Liver (tissue), 9 donors: Measurements from ENCODE around the gene IER5. TPM values are rescaled to one million over a fixed set of nuclear protein-coding genes. Genes with fewer than 3 reads are reported as not detected.

ENCODE experiments used
- DNase-seq: peaks from one replicate; pipeline ENCODE4 v3.0.0-alpha.2; 2017; ENCODE audit warnings: low spot score
- H3K27ac ChIP-seq, 2 donors: one replicate each; pipeline ENCODE4 v1.7.0; 2013; ENCODE audit warnings: inconsistent platforms in 2 of 2, low read length in 2 of 2, control low read depth in 1 of 2, low read depth in 1 of 2, mild to moderate bottlenecking in 1 of 2
- H3K27me3 ChIP-seq, 4 donors: one replicate each; pipeline versions ENCODE4 v1.6.1 to v1.7.0; 2013; ENCODE audit warnings: low read length in 3 of 4, inconsistent platforms in 1 of 4, mild to moderate bottlenecking in 1 of 4, moderate library complexity in 1 of 4; ENCODE audit not compliant: control insufficient read depth in 4 of 4, insufficient read depth in 4 of 4
- H3K36me3 ChIP-seq, 4 donors: one replicate each; pipeline versions ENCODE4 v1.6.1 to v1.7.0; 2013; ENCODE audit warnings: low read length in 3 of 4, mild to moderate bottlenecking in 3 of 4, low read depth in 1 of 4, moderate library complexity in 1 of 4; ENCODE audit not compliant: control insufficient read depth in 4 of 4, insufficient read depth in 3 of 4
- H3K4me1 ChIP-seq, 4 donors: one replicate each; pipeline versions ENCODE4 v1.6.1 to v1.7.0; 2013; ENCODE audit warnings: low read length in 3 of 4, mild to moderate bottlenecking in 3 of 4, moderate library complexity in 1 of 4; ENCODE audit not compliant: control insufficient read depth in 4 of 4, insufficient read depth in 4 of 4
- H3K4me3 ChIP-seq, 3 donors: one replicate each; pipeline versions ENCODE4 v1.6.1 to v1.7.0; 2013; ENCODE audit warnings: low read length in 3 of 3, control low read depth in 1 of 3, low read depth in 1 of 3, mild to moderate bottlenecking in 1 of 3
- H3K9ac ChIP-seq, 2 donors: one replicate each; pipeline ENCODE4 v1.7.0; 2013; ENCODE audit warnings: low read length in 2 of 2, mild to moderate bottlenecking in 2 of 2, moderate library complexity in 2 of 2, control low read depth in 1 of 2, low read depth in 1 of 2
- H3K9me3 ChIP-seq, 4 donors: one replicate each; pipeline versions ENCODE4 v1.6.1 to v1.7.0; 2013; ENCODE audit warnings: low read length in 3 of 4; ENCODE audit not compliant: control insufficient read depth in 4 of 4
- EGR1 ChIP-seq, 2 donors: IDR thresholded peaks; 2 replicates each; pipeline ENCODE4 v1.6.1; 2016 to 2018; ENCODE audit warnings: antibody characterized with exemption in 2 of 2, low read depth in 2 of 2
- FOXA1 ChIP-seq: IDR thresholded peaks from 2 replicates; pipeline ENCODE4 v1.6.1; 2016; ENCODE audit warnings: antibody characterized with exemption
- FOXA2 ChIP-seq: IDR thresholded peaks from 2 replicates; pipeline ENCODE4 v1.6.1; 2016; ENCODE audit warnings: antibody characterized with exemption
- GABPA ChIP-seq, 2 donors: IDR thresholded peaks in 1 of 2; conservative IDR thresholded peaks in 1 of 2; 2 replicates each; pipeline ENCODE4 v1.6.1; 2016; ENCODE audit warnings: antibody characterized with exemption in 2 of 2, mild to moderate bottlenecking in 1 of 2, moderate library complexity in 1 of 2
- HNF4A ChIP-seq, 2 donors: conservative IDR thresholded peaks; 2 replicates each; pipeline ENCODE4 v1.6.1; 2016; ENCODE audit warnings: antibody characterized with exemption in 2 of 2, mild to moderate bottlenecking in 2 of 2
- HNF4G ChIP-seq: IDR thresholded peaks from 2 replicates; pipeline ENCODE4 v1.6.1; 2016; ENCODE audit warnings: antibody characterized with exemption
- JUND ChIP-seq, 2 donors: IDR thresholded peaks; 2 replicates each; pipeline ENCODE4 v1.6.1; 2016; ENCODE audit warnings: antibody characterized with exemption in 2 of 2
- NR2F2 ChIP-seq: IDR thresholded peaks from 2 replicates; pipeline ENCODE4 v1.6.1; 2016; ENCODE audit warnings: antibody characterized with exemption
- RAD21 ChIP-seq, 2 donors: IDR thresholded peaks; 2 replicates each; pipeline ENCODE4 v1.6.1; 2016; ENCODE audit warnings: antibody characterized with exemption in 2 of 2, mild to moderate bottlenecking in 2 of 2
- RXRA ChIP-seq, 2 donors: IDR thresholded peaks; 2 replicates each; pipeline ENCODE4 v1.6.1; 2017 to 2018; ENCODE audit warnings: antibody characterized with exemption in 2 of 2, mild to moderate bottlenecking in 1 of 2
- SP1 ChIP-seq: IDR thresholded peaks from 2 replicates; pipeline ENCODE4 v1.6.1; 2018; ENCODE audit warnings: antibody characterized with exemption, mild to moderate bottlenecking
- TAF1 ChIP-seq: conservative IDR thresholded peaks from 2 replicates; pipeline ENCODE4 v1.6.1; 2016; ENCODE audit warnings: antibody characterized with exemption, mild to moderate bottlenecking
- YY1 ChIP-seq: IDR thresholded peaks from 2 replicates; pipeline ENCODE4 v1.6.1; 2016; ENCODE audit warnings: antibody characterized with exemption, mild to moderate bottlenecking
- WGBS: extraction: QIAGEN DNeasy Blood & Tissue Kit; methylation state at CpG from one replicate; pipeline ENCODE4 v1.1.7; 2013; 5-methylcytosine and 5-hydroxymethylcytosine counted together
- polyA plus RNA-seq, 2 donors: library from polyadenylated mRNA; stranded (reverse) in 1 of 2; unstranded in 1 of 2; fragments of 200-250 nt in 1 of 2; fragments of >200 nt in 1 of 2; fragmentation: Nextera tagmentation in 1 of 2; extraction: Ambion mirVana in 1 of 2; gene quantifications; one replicate each; pipeline versions ENCODE4 v1.2.1 to v1.2.3, GENCODE V29; 2013 to 2015
- total RNA-seq, 2 donors: library from RNA; depleted of rRNA; stranded (reverse); fragments of >200 nt; gene quantifications; one replicate each; pipeline ENCODE4 v1.2.3, GENCODE V29; 2014
- TF ChIP-seq, protein P1 (sequence below): IDR thresholded peaks from 2 replicates; pipeline ENCODE4 v1.6.1; 2016; ENCODE audit warnings: antibody characterized with exemption
- TF ChIP-seq, protein P2 (sequence below): IDR thresholded peaks from 2 replicates; pipeline ENCODE4 v1.6.1; 2016; ENCODE audit warnings: antibody characterized with exemption
- TF ChIP-seq, protein P3 (sequence below): fragments of 150-350 bp; IDR thresholded peaks from 2 replicates; pipeline ENCODE4 v1.5.1; 2017; ENCODE audit warnings: improper control_type of control experiment, low read depth, low read length; ENCODE audit not compliant: missing input control
- TF ChIP-seq, protein P4 (sequence below): IDR thresholded peaks from 2 replicates; pipeline ENCODE4 v1.6.1; 2016; ENCODE audit warnings: antibody characterized with exemption
- TF ChIP-seq, protein P5 (sequence below): IDR thresholded peaks from 2 replicates; pipeline ENCODE4 v1.6.1; 2016; ENCODE audit warnings: antibody characterized with exemption, mild to moderate bottlenecking
- donor health status: healthy.
- donor health status: healthy.
- donor health status: healthy.
- donor health status: healthy.
- donor health status: healthy.

Gene IER5
- total and polyA plus RNA-seq, 4 donors, result 0.56 to 8.4 (median 2.4) TPM

DNA sequence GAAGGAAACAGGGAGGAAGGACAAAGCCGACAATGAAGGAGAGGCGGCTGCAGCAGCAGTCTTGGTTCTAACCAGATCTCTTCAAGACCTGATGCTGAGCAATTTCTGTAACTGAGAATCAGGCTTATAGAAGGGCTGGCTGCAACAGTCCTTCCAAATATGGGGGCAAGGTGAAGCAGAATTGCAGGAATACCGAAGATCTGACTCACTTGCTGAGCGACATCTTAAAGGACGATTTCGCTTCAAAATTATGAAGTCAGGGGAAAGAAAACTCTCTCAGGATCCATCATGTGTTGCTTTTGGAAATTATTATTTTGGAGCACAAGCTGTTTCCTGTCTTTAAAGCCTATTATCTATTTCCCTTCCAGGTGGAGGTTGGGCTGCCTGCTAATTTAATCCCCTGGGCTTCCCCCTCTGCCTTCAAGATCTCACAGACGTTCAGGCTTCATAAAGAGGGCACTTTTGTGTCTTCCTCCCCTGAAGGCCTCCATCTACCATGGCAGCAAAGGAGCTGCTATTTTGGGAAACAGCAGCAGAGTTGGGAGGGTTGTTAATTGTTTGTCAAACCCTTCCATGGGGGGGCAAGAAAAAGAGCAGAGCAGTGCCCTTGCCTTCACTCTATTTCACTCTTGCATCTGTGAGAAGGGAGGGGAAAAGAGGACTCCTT, 10.8 kb upstream of the IER5 start:
- Histone ChIP-seq H3K27me3 (no peaks in the 10 kb centered on the region), H3K27ac (no peak overlapping the region), H3K4me3 (no peak overlapping the region), H3K36me3 (no peaks in the 10 kb centered on the region), H3K9me3 (no peaks in the 10 kb centered on the region), H3K9ac (no peak overlapping the region), H3K4me1 (no peaks in the 10 kb centered on the region)
- 90% methylated on average over 7 of the region's 7 CpGs for WGBS
- TF ChIP-seq, protein P1, sequence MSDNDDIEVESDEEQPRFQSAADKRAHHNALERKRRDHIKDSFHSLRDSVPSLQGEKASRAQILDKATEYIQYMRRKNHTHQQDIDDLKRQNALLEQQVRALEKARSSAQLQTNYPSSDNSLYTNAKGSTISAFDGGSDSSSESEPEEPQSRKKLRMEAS, result no peak
- TF ChIP-seq EGR1 (IDR thresholded peaks at IDR 0.05; ENCODE audit: low read depth in 2 of 2) (no peak), JUND (IDR thresholded peaks at IDR 0.05) (no peak), HNF4G (no peak), FOXA1 (no peak), NR2F2 (no peak), FOXA2 (no peak), RAD21 (IDR thresholded peaks at IDR 0.05) (no peak), GABPA (IDR thresholded peaks at IDR 0.05 in 1 of 2, conservative IDR thresholded peaks at IDR 0.05 in 1 of 2) (no peak)
- TF ChIP-seq, protein P2, sequence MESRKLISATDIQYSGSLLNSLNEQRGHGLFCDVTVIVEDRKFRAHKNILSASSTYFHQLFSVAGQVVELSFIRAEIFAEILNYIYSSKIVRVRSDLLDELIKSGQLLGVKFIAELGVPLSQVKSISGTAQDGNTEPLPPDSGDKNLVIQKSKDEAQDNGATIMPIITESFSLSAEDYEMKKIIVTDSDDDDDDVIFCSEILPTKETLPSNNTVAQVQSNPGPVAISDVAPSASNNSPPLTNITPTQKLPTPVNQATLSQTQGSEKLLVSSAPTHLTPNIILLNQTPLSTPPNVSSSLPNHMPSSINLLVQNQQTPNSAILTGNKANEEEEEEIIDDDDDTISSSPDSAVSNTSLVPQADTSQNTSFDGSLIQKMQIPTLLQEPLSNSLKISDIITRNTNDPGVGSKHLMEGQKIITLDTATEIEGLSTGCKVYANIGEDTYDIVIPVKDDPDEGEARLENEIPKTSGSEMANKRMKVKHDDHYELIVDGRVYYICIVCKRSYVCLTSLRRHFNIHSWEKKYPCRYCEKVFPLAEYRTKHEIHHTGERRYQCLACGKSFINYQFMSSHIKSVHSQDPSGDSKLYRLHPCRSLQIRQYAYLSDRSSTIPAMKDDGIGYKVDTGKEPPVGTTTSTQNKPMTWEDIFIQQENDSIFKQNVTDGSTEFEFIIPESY, result no peak
- DNase-seq, result no peak

DNA sequence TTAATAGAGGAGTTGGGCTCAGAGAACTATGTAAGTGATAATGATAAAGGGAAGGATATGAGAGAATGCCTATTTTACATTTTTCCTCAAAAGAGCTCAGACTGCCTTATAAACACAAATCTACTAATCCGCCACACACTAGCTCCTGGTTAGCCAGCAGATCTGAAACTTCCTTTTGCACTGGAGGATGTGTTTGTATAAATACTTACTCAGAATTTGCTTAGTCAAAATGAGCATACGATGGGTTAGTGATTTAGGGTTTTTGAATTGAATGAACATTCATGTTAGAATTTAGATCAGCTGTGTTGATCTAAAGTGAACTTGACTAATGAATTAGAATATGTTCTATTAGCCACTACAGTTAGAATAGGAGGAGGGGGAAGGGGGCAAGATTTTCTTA, 9.1 kb upstream of the IER5 start:
- no peak for TF ChIP-seq SP1
- TF ChIP-seq GABPA (IDR thresholded peaks at IDR 0.05 in 1 of 2, conservative IDR thresholded peaks at IDR 0.05 in 1 of 2), result no peak
- TF ChIP-seq, protein P3, sequence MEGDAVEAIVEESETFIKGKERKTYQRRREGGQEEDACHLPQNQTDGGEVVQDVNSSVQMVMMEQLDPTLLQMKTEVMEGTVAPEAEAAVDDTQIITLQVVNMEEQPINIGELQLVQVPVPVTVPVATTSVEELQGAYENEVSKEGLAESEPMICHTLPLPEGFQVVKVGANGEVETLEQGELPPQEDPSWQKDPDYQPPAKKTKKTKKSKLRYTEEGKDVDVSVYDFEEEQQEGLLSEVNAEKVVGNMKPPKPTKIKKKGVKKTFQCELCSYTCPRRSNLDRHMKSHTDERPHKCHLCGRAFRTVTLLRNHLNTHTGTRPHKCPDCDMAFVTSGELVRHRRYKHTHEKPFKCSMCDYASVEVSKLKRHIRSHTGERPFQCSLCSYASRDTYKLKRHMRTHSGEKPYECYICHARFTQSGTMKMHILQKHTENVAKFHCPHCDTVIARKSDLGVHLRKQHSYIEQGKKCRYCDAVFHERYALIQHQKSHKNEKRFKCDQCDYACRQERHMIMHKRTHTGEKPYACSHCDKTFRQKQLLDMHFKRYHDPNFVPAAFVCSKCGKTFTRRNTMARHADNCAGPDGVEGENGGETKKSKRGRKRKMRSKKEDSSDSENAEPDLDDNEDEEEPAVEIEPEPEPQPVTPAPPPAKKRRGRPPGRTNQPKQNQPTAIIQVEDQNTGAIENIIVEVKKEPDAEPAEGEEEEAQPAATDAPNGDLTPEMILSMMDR, result no peak
- TF ChIP-seq, protein P4, sequence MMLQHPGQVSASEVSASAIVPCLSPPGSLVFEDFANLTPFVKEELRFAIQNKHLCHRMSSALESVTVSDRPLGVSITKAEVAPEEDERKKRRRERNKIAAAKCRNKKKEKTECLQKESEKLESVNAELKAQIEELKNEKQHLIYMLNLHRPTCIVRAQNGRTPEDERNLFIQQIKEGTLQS, result no peak
- TF ChIP-seq, protein P1, result no peak
- no peak for TF ChIP-seq FOXA2
- no peak for TF ChIP-seq FOXA1
- no peak for TF ChIP-seq HNF4A (conservative IDR thresholded peaks at IDR 0.05)
- no peak for TF ChIP-seq JUND (IDR thresholded peaks at IDR 0.05)
- no peak for TF ChIP-seq YY1
- TF ChIP-seq RAD21 (IDR thresholded peaks at IDR 0.05), result no peak
- TF ChIP-seq HNF4G, result no peak
- no peak for TF ChIP-seq NR2F2
- no peak for TF ChIP-seq EGR1 (IDR thresholded peaks at IDR 0.05; ENCODE audit: low read depth in 2 of 2)
- TF ChIP-seq, protein P2, result no peak
- TF ChIP-seq, protein P5, sequence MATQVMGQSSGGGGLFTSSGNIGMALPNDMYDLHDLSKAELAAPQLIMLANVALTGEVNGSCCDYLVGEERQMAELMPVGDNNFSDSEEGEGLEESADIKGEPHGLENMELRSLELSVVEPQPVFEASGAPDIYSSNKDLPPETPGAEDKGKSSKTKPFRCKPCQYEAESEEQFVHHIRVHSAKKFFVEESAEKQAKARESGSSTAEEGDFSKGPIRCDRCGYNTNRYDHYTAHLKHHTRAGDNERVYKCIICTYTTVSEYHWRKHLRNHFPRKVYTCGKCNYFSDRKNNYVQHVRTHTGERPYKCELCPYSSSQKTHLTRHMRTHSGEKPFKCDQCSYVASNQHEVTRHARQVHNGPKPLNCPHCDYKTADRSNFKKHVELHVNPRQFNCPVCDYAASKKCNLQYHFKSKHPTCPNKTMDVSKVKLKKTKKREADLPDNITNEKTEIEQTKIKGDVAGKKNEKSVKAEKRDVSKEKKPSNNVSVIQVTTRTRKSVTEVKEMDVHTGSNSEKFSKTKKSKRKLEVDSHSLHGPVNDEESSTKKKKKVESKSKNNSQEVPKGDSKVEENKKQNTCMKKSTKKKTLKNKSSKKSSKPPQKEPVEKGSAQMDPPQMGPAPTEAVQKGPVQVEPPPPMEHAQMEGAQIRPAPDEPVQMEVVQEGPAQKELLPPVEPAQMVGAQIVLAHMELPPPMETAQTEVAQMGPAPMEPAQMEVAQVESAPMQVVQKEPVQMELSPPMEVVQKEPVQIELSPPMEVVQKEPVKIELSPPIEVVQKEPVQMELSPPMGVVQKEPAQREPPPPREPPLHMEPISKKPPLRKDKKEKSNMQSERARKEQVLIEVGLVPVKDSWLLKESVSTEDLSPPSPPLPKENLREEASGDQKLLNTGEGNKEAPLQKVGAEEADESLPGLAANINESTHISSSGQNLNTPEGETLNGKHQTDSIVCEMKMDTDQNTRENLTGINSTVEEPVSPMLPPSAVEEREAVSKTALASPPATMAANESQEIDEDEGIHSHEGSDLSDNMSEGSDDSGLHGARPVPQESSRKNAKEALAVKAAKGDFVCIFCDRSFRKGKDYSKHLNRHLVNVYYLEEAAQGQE, result no peak
- no peak for TF ChIP-seq TAF1
- TF ChIP-seq RXRA (IDR thresholded peaks at IDR 0.05), result no peak
- no peak for DNase-seq
- H3K27me3 ChIP-seq, result no peaks in the 10 kb centered on the region
- no peak overlapping the region for H3K27ac ChIP-seq
- no peaks in the 10 kb centered on the region for H3K9me3 ChIP-seq
- no peak overlapping the region for H3K9ac ChIP-seq
- no peak overlapping the region for H3K4me3 ChIP-seq
- H3K36me3 ChIP-seq, result no peaks in the 10 kb centered on the region
- H3K4me1 ChIP-seq, result no peaks in the 10 kb centered on the region
- 71% methylated on average over 2 of the region's 2 CpGs for WGBS
